Measurements from ENCODE around the gene DLGAP1. TPM values are rescaled to one million over a fixed set of nuclear protein-coding genes. Genes with fewer than 3 reads are reported as not detected.
A peak's percentile ranks its signal among the peaks of the same experiment; 100 is the strongest.

The DLGAP1 gene
- total and polyA plus RNA-seq, 2 of the 4 experiments (the other 2 are of a cell fraction) = under 0.01 to 0.09 TPM

DNA sequence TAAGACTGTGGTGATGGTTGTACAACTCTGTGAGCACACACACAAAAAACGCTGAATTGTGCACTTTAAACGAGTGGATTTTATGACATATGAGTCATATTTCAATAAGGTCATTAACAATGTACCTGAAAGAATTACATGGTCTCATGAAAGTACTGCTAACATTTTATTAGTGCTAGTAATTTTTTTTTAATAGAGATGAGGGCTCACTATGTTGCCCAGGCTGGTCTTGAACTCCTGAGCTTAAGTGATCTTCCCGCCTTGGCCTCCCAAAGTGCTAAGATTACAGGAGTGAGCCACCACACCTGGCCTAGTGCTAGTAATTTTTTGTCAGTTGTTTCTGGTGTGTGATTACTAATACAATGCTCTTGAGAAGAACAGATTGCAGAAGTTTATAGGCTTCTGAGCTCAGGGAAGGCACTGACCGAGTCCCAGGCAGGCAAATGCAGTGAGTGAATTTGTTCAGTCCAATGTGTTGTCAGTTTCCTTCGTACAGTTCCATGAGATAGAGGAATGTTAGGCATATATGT is 828.1 kb downstream of the DLGAP1 start:
- no peak for ATAC-seq (ENCODE audit: low read depth)
- H2BK120ac ChIP-seq (ENCODE audit: low read depth, low read length) = peak overlapping the region; percentile 65
- H2BK5ac ChIP-seq (ENCODE audit: low read depth, low read length, poor library complexity, severe bottlenecking) = peak overlapping the region; percentile 0
- H3K36me3 ChIP-seq (ENCODE audit: control insufficient read depth, insufficient read depth, low read length) = no peaks in the 10 kb centered on the region
- H3K79me1 ChIP-seq (ENCODE audit: low read depth in 1 of 2, low read length in 2 of 2) = peaks cover 0 to 6% of the 10 kb centered on the region in 2 experiments; a peak in 2 of 4 replicates
- no peak overlapping the region for H2AK9ac ChIP-seq (replicated peaks; ENCODE audit: low read depth, low read length, poor library complexity)
- no peak overlapping the region for H3K27ac ChIP-seq (ENCODE audit: insufficient read depth, low read length)
- H4K5ac ChIP-seq (ENCODE audit: low read depth, low read length) = no peak overlapping the region
- H2AK5ac ChIP-seq (ENCODE audit: low read depth, low read length) = peak overlapping the region; percentile 51; the same call in 1 of the 2 replicates
- TF ChIP-seq RAD21 (IDR thresholded peaks at IDR 0.05; ENCODE audit: low read length) (no peak), CEBPB (IDR thresholded peaks at IDR 0.05; ENCODE audit: low read depth, low read length) (no peak), NFE2L2 (IDR thresholded peaks at IDR 0.05; ENCODE audit: low read depth, low read length) (no peak), MAFK (IDR thresholded peaks at IDR 0.05; ENCODE audit: low read depth, low read length) (0 out of 2 replicates have a peak, but pooled peaks have one; percentile 1)
- H4K8ac ChIP-seq (ENCODE audit: low read depth in 2 of 2, low read length in 2 of 2) = peak overlapping the region in 1 of 2 experiments; percentile 28; a peak in 2 of 4 replicates
- H3K14ac ChIP-seq (replicated peaks; ENCODE audit: low read depth, low read length) = no peak overlapping the region; the same call in 1 of the 2 replicates
- H4K91ac ChIP-seq (ENCODE audit: insufficient read depth, low read depth, low read length) = peak overlapping the region; percentile 46
- H3K9me1 ChIP-seq (ENCODE audit: insufficient read depth, low read length) = peaks cover 10% of the 10 kb centered on the region
- H3K23ac ChIP-seq (ENCODE audit: low read depth, low read length) = no peak overlapping the region; the same call in 1 of the 2 replicates
- no peak overlapping the region for H3K9ac ChIP-seq (ENCODE audit: low read depth, low read length)
- no peak overlapping the region for H2AFZ ChIP-seq (replicated peaks; ENCODE audit: low read length, poor library complexity)
- H3K4me1 ChIP-seq (ENCODE audit: control insufficient read depth, insufficient read depth, low read length) = peaks cover 23% of the 10 kb centered on the region
- H3K4ac ChIP-seq (ENCODE audit: low read depth, low read length) = peak overlapping the region; percentile 95
- H3K4me3 ChIP-seq (ENCODE audit: insufficient read depth, low read depth, low read length) = no peak overlapping the region
- intact Hi-C loops (cut with micrococcal nuclease) (no loop called here), dilution Hi-C loops (cut with HindIII; ENCODE audit: low sequenced_read_pairs, unreplicated experiment) (no loop called here), in situ Hi-C loops (cut with MboI; ENCODE audit: low sequenced_read_pairs) (no loop called here)
- no TSS peak for BruUV-seq (replicated peaks)
- H3K56ac ChIP-seq (ENCODE audit: extremely low read depth, insufficient read depth, low read length) = no peak overlapping the region
- no peaks in the 10 kb centered on the region for H3K9me3 ChIP-seq (ENCODE audit: control insufficient read depth, insufficient read depth, low read length)
- DNase-seq = no peak
- no CpG with 5 or more reads among the region's 5 CpGs for WGBS, 2 experiments (ENCODE audit: extremely low coverage in 2 of 2, insufficient read length in 1 of 2)
- ChIA-PET POLR2A (ENCODE audit: unreplicated experiment) (interaction anchor here (0.6 to 0.7 kb wide), 3 partner anchors 31 to 175 kb away, joined by 3 to 11 read pairs (median 3); no protein-coding TSS in a partner anchor), CTCF (interaction anchor here (0.5 to 0.6 kb wide), 2 partner anchors 31 to 337 kb away, joined by 3 read pairs; no protein-coding TSS in a partner anchor)
- no peaks in the 10 kb centered on the region for H4K20me1 ChIP-seq (ENCODE audit: insufficient read depth, low read length)
- H3K18ac ChIP-seq (ENCODE audit: low read depth, low read length) = peak overlapping the region; percentile 48; the same call in 1 of the 2 replicates
- H2BK20ac ChIP-seq (ENCODE audit: low read depth, low read length) = peak overlapping the region; percentile 54
- no peak overlapping the region for H3K4me2 ChIP-seq (ENCODE audit: low read depth, low read length)
- H3K27me3 ChIP-seq (ENCODE audit: control insufficient read depth, insufficient read depth, low read length) = no peaks in the 10 kb centered on the region
- peak overlapping the region; percentile 78 for H2BK15ac ChIP-seq (ENCODE audit: low read depth, low read length)
